DMS153 (cell line): ENCODE results near the gene ZNF879.

Experiments
- DNase-seq: peaks from one replicate; lab custom pipeline; 2025; lab: John Stamatoyannopoulos, UW

Gene ZNF879

DNA sequence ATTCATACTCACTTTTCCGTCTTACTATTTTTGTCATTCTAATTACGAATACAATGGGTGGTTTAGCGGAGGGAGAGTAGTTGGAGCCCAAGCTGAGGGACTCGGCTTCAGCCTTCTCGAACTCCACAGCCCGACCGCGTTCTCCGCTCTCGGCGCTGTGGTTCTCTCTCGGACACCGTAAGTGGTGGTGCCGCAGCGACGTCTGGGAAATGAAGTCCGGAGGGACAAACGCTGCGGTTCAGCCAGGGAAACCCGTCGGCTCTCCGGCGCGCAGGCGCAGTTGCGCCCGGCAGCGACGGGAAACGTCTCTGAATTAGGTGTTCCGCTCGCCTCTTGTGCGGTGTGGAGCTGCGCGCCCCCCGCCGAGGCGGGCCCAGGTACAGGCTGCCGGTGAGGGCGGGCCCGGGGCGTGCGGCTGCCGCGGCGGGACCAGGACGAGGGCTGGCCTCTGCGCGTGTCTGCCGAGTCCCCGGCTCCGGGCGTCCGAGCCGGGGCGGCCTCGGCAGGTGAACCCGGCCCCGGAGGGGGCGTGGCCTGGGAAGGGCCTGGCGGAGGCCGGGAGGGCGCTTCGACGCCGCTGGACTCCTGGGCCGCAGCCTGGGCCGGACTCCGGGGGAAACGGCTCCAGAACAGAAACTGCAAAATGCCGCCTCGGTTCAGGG lies at the start of gene ZNF879:
ZNF879 (plus strand) TSS at position 277 of the 662 bp plus-strand sequence. CDS start 1,201 bp downstream, outside the sequence.
- peak; percentile 68 for DNase-seq

DNA sequence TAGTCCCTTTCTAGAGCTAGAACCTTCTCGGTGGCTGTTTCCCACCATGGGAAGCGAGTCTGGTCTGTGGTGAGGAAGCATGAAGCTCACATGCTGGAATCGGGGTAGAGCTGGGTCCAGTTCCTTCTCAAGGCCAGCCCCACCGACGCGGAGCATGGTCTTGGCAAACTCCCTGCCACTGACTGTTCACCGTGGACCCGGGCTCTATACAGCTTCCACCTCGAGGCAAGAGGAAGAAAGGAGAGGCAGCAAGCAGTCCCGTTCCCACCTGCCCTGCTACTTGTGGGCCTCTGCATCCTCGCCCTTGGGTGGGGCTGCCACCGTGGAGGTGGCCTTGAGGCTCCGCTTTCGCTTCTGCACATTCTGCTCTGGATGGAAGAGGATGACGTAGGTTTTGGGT lies 42.2 kb upstream of the ZNF879 start:
- DNase-seq: no peak

DNA sequence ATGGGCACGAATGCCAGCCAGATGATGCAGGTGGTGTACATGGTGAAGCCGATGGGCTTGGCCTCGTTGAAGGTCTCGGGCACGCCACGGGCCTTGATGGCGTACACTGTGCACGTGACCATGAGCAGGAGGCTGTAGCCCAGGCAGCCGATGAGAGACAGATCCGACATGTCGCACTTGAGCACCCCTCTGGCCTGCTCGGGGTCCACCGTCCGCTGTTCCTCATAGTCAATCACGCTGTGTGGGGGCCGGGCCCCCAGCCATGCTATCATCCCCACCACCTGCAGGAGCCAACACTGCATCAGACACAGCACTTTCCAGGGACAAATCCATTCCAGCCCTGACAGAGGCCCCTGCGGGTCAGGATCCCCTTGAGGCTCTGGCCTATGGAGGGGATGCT lies 40.7 kb upstream of the ZNF879 start:
- no peak for DNase-seq

DNA sequence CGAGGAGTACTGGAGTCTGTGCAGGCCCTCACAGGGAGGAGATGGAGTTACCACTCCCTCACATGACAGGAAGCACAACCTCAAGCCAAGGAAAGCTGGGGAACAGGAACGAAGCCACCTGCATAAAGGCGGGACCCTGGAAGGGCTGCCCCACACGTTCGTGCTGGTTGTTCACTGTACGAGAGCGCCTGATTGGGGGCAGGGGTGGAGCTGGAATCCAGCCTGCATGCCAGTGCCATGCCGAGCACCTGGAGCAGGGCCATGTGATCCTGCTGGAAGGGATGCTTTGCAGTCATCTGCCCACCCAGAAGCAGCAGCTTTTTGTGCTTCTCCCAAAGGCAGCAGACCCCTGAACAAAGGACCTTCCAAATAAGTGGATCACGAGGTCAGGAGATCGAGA lies 39.9 kb upstream of the ZNF879 start:
- no peak for DNase-seq

DNA sequence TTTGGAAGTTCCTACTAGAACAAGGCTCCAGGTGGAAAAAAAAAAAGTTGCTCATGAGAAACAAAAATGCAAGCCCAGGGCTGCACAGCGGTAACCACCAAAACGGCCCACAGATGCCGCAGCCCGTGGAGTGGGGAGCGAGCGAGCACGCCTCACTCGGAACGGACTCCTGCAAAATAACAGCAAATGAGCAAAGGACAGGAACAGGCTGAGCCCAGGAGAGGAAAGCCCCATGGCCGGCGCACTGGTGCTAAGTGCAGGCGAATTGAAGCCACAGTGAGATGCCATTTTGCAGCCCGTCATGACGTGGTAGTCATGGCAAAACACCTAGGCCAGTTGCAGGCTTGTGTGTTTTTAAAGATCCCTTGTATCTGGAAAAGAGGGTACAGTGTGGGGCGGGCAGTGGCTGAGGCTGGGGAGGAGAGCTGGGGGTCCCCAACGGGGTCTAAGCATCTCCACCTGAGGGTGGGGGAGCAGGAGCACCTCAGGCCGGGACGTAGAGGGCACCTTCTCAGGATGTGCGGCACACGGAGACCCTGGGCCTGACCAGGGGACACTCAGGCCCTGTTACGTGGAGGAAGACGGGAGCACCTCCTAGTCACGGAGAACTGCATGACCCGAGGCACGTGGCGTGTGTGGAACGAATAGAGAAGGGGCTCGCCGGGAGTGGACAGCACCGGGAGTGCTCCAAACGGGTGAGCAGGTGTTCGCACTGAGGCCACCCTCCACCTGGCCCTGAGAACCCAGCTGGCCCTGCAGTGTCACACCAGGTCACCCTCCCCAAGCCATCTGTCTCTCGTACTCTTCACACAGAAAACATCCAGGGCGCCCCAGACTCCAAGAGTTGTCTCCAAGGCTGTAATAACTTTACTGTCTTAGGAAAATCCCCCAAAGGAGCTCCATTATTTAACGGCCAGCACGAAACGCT lies 39.2 kb upstream of the ZNF879 start:
- no peak for DNase-seq

DNA sequence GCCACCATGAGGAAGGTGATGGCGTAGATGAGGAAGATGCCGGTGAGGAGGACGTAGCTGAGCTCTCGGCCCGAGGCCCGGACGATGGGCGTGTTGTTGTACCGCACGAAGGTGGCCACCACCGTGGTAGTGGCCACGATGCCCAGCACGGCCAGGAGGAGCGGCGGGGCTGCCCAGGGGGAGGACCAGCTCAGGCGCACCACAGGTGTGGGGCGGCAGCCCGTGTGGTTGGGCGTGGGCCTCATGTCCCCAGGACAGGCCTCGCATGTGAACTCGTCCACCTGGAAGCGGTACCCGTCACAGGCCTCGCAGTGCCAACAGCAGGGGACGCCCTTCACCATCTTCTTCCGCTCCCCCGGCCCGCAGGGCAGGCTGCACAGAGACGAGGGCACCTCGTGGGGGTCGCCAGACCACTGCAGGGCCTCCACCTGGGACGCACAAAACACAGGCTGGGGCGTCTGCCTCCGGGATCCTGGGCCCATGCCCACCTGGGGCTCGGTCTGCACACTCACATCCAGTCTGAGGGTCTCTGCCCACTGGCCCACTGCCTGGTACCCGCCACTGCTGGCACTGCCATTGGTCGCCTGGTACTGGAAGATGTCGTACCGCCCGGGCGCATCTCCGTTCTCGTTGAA lies 37.2 kb upstream of the ZNF879 start:
- no peak for DNase-seq

DNA sequence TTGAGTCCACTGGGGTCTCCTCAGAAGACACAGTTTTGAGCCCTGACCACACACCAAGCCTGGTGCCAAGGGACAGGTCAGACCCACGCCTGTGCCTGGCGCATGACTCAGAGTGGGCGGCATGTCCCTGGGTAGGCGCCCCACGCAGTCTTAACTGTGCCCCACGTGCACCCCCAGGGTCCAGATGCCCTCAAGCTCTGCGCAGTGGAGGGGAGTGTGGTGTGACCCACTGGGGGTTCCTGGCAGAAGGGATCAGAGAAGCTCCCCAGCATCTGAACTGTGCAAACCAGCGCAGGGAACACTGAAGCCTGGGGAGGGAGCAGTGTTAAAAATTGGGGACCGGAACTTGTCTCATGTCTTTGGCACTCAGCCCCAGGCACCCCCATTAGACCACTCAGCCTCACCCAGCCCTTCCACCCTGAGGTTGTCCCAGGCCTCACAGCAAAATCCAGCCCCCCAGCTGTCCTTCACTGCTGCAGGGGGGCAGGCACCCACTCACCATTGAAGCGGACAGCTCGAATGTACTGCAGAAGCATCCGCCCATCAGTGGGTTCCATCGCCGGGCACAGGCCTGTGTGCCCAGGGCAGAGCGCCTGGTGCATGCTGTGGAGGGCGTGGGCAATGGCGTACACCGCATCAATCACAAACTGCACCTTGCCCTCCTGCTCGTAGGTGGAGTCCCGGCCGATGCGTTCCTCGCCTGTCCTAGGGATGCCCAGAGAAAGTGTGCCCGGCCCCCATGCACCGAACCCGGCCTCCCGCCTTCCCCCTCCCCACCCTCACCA lies 35.0 kb upstream of the ZNF879 start:
- DNase-seq: no peak

DNA sequence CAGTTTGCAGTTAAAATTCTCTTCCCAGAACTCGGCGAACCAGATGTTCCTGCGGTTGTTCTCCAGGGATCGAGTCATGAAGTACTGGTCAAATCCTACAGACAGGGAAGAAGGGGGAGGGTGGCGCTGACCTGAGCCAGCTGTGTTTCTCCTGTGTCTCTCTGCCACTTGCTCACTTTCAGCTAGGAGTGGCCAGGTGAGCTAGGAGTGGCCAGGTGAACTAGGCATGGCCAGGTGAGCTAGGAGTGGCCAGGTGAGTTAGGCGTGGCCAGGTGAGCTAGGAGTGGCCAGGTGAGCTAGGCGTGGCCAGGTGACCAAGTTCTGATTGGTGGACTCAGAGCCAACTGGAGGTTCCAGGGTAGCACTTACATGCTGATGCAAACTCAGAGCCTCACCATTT lies 34.3 kb upstream of the ZNF879 start:
- DNase-seq: no peak

DNA sequence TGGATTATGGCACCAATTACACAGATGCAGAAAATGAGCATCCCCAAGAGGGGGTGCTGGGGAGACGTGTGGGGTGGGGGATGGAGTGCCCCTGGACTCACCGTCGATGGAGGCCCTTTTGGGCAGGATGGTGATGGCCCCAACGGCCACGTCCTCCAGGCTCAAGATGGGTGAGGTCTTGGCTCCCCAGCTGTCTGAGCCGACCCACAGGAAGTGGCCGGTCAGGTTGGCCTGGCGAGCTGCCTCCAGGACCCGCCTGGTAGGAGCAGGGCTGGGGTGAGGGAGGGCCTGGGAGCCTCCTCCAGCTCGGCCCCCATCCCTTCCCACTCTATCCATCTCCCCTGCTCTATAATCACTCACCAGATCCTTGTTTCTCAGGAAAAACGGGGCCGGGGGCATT lies 33.1 kb upstream of the ZNF879 start:
- DNase-seq: no peak

DNA sequence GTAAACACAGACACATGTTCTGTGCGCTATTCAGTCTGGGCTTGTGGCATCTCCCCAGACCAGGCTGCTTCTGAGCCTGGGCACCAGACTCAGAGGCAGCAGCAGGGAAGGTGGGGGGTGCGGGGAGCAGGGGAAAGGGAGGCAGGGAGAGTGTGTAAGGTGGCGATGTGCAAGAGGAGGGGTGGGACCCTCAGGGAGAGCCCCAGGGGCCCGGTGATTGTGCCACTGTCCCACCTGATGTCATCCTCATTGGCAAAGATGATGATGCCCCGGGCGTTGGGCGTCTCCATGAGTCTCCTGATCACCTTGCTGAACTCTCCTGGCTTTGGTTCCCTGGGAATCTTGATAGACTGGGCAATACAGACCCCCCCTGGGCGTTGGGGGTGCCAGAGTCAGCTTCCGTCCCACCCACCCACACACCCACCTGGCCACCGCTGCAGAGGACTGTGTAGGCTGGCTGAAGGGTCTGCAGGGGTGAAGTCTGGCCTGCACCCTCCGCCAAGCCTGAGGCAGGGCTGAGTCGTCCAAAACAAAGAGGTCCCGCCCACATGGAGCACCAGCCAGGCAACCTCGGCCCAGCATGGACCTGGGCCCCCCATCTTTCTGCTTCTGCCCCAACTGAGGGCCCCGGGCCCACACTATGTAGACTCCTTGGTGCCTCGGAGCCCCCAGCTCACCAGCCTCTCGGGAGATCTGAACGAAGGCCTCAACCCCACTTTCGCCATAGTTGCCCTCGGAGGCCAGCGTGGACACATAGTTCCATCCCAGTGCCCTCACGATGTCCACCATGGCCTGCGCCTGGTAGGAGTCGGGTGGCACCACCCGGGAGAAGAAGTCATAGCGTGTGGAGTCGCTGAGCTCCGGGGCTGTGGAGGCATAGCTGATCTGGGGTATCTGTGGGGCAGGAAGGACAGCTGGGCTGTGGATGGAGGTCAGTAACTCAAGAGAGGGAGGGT lies 32.1 kb upstream of the ZNF879 start:
- DNase-seq: no peak

DNA sequence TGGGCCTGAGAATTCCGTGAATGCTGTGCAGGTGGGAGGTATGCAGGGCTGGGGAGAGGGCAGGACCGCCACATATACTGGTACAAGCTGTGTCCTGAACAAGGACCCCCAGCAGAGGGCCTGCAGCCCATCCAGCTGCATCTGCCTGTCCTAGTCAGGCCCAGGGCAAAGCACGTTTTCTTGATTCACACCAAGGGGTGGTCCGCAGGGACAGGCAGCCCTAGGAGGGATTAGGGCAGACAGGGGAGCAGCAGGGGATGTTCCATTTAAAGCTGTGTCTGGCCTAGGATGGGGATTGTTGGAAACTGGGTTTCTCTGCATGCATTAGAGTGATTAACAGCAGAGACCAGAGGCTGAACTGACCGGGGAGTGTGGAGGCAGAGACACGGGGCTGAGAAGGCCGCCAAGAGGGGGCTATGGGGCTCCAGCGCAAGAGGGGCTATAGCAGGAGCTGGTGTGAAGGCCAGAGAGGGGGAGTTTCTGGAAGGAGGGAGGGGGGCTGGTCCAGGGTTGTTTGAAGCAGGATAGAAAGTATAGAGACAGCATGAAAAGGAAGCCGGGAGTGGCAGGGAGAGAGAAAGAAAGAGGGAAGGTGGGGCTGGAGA lies 31.2 kb upstream of the ZNF879 start:
- DNase-seq: no peak

DNA sequence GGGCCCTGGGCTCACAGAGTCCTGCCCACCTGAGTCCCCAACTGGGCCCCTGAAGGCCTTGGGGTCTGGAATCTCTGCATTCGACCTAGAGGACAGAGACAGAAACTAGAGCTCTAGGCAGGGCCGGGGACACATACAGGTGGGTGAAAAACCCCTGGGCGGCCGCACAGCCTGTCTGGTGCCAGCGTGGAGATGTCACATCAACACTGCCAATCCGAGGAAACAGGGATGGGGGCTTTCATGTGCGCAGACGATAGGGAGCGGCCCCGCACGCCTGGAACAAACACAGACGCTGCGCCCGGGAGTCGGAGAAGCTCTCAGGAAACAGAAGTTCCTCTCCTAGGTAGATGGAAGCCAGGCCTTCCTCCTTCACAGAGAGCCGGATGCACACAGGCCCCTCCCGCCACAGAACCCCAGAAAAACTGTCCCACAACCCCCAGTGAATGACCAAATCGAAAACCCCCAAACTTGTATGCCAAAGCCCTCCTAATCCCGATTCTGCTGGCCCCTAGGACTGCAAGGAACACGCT lies 30.3 kb upstream of the ZNF879 start:
- no peak for DNase-seq

DNA sequence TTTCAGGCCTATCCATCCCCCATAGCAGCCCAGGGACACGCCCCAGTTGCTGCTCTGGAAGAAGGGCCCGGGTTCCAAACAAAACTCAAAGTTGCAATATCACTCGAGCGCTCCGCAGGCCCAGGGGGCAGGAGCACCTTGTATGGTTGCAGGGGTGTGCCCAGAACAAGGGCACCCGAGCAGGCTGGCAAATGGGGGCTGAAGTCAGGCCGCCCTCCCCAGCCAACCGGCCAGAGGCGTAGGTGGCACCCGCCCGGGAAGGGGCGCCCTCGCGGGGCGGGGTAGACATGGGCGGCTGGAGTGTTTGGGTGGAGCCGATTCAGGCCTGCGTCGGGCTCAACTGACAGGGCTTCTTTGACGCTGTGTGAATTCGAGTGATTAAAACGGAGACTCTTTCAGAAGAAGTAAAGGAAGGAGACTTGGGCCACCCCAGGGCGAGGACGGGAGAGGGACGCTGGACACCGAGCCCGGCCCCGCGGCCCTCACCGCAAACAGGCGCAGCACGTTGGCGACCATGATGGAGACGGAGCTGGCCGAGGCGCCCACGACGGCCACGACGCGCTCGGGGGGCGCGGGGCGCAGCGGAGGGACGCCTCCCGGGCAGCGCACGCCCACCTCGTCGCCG lies 29.5 kb upstream of the ZNF879 start:
- no peak for DNase-seq

DNA sequence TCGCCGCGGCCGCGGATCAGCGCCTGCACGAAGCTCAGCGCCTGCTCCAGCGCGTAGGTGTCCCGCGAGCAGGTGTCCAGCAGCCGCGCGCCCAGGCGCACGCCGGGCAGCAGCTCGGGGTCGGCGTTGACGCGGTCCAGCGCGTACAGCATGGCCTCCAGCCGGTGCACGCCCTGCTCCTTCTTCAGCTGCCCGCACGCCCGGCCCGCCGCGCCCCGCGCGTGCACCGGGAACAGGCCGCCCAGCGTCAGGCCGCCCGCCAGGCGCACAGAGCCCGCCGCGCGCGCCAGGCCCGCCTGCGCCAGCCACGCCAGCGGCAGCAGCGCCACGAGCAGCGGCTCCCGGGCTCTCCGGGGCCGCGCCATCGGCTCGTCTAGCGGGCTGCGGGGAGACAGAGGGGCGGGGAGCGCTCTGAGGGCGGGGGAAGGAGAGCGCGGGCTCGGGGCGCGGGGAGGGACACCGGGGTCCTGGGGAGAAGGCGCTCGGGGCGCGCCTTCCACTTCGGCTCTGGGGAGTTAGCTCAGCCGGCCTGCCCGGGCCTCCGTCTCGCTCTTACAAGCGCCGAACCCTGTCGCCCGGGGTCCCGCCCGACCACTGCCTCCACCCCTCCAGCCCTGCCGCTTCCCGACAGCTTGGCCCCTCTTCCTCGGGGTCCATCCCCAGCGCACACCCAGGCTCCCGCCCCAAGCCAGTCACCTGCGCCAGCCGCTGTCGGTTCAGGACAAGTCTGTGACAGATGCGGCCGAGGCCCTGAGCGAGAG lies 28.8 kb upstream of the ZNF879 start, which contains the start of gene GRM6:
GRM6 (minus strand) TSS at position 741 of the 761 bp plus-strand sequence; CDS start at position 365, 376 bp downstream.
- no peak for DNase-seq

DNA sequence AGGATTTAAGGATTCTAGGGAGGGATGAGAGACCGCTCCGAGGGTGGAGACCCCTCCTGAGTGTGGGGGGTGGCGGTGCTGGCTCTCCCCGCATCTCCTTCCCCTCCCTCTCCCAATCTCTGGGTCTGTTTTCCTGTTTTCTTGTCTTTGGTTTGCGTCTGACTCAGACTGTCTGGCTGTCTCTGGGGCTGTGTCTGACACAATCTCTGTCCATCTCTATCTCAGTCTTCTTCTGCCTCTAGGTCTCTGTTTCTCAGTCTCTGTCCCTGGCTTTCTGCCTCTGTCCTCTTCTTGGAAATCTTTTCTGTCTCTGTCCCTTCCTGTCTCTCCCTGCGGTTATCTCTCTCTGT lies 28.3 kb upstream of the ZNF879 start:
- no peak for DNase-seq

DNA sequence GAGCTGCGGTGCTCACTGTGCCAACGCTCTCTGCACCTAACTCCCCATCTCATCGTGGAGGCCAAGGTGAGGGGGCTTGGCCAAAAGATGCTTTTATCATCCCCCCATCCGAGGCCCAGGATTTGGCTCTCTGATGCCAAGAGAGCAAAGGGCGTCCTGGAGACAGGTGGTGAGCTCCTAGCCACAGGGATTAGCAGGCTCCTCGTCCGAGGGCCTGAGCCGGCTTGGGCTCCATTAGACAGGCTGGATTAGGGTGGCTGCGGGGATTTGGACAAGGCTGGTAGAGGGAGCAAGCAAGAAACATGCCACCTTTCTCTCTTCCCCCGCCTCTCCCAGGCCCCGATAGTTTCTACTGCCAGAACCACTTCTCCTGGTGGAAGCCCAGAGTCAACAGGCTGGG lies 27.4 kb upstream of the ZNF879 start:
- DNase-seq: no peak

DNA sequence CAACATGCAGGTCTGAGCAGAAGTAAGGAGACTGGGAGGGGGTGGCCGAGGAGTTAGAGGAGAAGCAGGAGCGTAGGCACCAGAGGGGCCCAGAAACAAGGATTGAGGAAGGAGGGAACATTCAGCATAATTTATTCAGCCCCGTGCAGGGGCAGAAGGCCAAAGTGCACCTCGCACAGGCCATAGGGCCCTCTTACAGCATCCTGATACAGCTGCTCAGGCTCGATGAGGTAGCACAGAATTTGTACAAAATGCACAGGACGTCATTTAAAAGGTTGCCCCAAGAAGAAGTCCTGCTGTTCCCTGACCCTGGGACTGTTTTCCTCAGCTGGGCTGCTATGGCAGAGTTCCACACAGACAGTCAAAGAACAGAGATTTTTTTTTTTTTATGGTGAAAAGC lies 26.4 kb upstream of the ZNF879 start:
- no peak for DNase-seq

DNA sequence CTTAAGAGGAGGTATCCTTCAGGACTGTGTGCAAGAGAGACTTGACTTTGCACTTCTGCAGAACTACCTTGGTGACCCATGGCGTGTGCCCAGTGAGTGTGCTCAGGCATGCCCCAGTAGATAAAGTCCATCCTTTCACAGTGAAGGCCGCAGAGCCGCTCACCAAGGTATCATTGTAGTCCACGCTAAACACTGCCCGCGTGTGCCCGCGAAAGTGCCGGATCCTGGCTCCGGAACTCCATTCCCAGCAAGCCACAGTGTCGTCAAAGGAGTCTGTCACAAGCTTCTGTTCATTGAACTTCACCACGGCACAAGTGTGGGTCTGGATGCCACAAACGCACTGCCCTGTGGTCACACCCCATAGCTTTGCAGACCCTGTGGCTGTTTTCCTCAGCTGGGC lies 25.2 kb upstream of the ZNF879 start:
- no peak for DNase-seq

DNA sequence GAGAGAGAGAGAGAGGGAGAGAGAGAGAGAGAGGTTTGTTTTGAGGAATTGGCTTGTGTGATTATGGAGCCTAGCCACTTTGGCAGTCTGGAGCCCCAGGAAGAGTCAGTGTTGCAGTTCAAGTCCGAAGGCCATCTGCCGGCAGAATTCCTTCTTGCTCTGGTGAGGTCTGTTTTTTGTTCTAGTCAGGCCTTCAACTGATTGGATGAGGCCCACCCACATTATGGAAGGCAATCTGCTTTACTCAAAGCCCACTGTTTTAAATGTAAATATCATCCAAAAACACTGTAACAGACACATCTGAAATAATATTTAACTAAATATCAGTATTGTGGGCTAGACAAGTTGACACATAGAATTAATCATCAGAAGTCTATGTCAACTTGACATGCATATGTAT lies 17.0 kb upstream of the ZNF879 start:
- no peak for DNase-seq
